HL-60 (cell line): ENCODE results near the gene LRRIQ3.
A peak's percentile ranks its signal among the peaks of the same experiment; 100 is the strongest.

Source experiments
- CTCF ChIP-seq: IDR thresholded peaks from one replicate; pipeline ENCODE4 v1.5.1; 2011; ENCODE audit warnings: low read length, control low read depth, inconsistent platforms; ENCODE audit not compliant: insufficient read depth
- POLR2AphosphoS5 ChIP-seq: IDR thresholded peaks from 2 replicates; pipeline ENCODE4 v1.6.1; 2012; ENCODE audit warnings: low read depth

DNA sequence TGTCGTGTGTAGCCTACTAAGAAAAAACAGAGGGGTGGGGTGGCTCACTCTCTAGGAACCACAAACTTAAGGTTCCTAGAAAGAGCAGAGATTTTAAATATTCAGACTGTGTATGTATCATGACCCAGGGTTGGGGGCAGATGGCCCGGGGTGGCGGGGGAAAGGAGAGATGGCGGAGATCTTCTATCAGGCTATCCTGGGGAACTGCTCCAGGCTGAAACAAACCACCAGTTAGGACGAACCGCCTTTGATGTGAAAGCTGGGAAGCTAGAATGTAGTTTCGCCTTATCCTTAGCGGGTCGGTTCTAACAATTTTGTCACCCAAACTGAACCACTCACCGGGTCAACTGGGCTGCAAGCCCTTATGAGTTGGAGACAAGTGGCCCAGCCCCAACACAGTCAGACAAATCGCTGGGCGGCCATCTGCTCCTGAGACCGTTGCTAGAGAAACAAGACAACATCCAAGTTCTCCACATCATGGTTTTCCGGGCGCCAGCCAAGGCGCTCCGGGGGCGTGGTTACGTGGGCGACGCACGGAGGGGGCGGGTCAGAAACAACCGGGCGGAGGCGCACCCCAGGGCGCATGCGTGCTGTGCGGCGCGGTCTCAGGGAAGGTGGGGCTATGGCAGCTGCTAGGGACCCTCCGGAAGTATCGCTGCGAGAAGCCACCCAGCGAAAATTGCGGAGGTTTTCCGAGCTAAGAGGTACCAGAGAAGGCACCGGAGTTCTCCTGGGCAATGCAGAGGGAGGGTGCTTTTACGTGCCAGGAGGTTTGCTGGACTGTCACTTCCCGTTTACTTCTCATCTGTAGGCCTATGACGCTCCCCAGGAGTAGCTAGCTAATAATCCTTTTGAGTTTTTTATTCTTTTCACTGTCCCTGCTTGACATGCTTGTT, at the start of gene LRRIQ3, which contains the start of gene FPGT:
- TF ChIP-seq CTCF (no peak), POLR2AphosphoS5 (peak; percentile 61)
